GM19351 (cell line): ENCODE measurements around the gene MIEN1.
A peak's percentile ranks its signal among the peaks of the same experiment; 100 is the strongest.
"Not testable (repeated sequence)": the region's sequence is repeated elsewhere in the genome, so short reads cannot be mapped to it uniquely, and the experiment has no call there.

Experiments
- ATAC-seq: cut with Tn5 transposase; IDR thresholded peaks from one replicate; pipeline ENCODE4 v1.9.1; 2021; ENCODE audit warnings: mild to moderate bottlenecking, moderate library complexity; ENCODE audit not compliant: unreplicated experiment

Gene MIEN1

GRCh38 chr17:39701012-39701783, 29.1 kb downstream of the MIEN1 start:
- no peak for ATAC-seq

DNA sequence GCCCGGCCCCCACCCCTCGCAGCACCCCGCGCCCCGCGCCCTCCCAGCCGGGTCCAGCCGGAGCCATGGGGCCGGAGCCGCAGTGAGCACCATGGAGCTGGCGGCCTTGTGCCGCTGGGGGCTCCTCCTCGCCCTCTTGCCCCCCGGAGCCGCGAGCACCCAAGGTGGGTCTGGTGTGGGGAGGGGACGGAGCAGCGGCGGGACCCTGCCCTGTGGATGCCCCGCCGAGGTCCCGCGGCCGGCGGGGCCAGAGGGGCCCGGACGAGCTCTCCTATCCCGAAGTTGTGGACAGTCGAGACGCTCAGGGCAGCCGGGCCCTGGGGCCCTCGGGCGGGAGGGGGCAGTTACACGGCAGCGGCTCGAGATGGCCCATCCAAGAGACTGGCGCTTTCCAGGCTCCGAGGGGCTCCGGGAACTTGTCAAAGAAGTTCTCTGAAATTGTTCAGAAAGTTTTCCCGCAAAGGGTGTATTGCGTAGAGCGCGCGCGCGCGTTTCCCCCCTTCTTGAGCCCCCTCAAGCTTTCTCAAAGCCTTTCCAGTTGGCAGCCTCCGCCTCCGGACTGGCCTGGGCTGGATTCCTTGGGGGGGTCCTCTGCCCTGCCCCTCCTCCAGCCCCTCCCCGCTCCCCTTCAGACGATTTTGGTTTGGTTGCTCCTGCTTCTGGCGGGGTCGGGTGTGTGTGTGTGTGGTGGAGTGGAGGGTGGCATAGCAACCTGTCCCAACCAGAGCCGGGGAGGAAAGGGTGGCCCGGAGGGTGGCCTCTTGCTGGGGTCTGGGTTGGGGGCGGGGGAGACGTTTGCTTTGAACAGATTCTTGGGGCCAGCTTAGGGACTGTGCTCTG, 30.0 kb downstream of the MIEN1 start:
- ATAC-seq = no peak

DNA sequence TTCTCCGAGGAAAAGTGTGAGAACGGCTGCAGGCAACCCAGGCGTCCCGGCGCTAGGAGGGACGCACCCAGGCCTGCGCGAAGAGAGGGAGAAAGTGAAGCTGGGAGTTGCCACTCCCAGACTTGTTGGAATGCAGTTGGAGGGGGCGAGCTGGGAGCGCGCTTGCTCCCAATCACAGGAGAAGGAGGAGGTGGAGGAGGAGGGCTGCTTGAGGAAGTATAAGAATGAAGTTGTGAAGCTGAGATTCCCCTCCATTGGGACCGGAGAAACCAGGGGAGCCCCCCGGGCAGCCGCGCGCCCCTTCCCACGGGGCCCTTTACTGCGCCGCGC, 30.5 kb downstream of the MIEN1 start, which contains the start of gene ERBB2:
TSS of gene ERBB2 (plus strand) at position 247 of the 330 bp plus-strand sequence. CDS start 175 bp downstream, outside the sequence.
- no peak for ATAC-seq

DNA sequence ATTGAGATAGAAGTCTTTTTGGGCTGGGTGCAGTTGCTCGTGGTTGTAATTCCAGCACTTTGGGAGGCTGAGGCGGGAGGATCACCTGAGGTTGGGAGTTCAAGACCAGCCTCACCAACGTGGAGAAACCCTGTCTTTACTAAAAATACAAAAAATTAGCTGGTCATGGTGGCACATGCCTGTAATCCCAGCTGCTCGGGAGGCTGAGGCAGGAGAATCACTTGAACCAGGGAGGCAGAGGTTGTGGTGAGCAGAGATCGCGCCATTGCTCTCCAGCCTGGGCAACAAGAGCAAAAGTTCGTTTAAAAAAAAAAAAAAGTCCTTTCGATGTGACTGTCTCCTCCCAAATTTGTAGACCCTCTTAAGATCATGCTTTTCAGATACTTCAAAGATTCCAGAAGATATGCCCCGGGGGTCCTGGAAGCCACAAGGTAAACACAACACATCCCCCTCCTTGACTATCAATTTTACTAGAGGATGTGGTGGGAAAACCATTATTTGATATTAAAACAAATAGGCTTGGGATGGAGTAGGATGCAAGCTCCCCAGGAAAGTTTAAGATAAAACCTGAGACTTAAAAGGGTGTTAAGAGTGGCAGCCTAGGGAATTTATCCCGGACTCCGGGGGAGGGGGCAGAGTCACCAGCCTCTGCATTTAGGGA, 31.0 kb downstream of the MIEN1 start:
- ATAC-seq = not testable (repeated sequence)

DNA sequence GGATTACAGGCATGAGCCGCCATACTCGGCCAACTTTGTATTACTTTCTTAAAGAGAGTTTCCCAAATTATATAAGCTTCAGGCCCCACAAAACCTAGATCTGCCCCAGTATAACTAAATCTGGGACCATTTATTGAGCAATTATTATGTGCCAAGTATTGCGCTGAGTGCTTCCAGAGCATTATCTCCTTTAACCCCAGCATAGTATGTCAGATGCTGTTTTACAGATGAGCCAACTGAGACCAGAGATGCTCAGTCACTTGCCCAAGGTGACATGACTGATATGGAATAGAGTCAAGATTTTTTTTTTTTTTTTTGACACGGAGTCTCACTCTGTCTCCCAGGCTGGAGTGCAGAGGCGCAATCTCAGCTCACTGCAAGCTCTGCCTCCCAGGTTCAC, 32.4 kb downstream of the MIEN1 start:
- ATAC-seq = no peak

GRCh38 chr17:39696731-39697130, 33.6 kb downstream of the MIEN1 start:
- ATAC-seq = no peak

DNA sequence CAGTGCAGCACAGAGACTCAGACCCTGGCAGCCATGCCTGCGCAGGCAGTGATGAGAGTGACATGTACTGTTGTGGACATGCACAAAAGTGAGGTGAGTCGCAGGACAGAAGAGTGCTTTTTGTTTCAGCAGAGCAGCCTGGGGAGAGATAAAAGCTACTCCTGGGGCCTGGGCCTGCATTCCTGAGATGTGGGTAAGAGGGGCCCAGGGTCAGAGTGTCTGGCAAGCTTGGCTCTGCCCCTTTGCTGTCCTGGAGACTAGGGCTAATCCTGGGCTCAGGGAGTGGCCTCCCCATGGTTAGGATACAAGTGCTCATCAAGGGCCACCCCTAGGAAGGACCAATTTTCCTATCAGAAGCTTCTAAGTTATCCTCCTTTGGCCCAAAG, 35.2 kb downstream of the MIEN1 start:
- no peak for ATAC-seq

- ATAC-seq = no peak
Observed at GRCh38 chr17:39694593-39694992, 35.7 kb downstream of the MIEN1 start.

- no peak for ATAC-seq
Observed at GRCh38 chr17:39688945-39689344, 41.4 kb downstream of the MIEN1 start.

GRCh38 chr17:39688475-39688835, 41.9 kb downstream of the MIEN1 start:
- ATAC-seq = no peak

DNA sequence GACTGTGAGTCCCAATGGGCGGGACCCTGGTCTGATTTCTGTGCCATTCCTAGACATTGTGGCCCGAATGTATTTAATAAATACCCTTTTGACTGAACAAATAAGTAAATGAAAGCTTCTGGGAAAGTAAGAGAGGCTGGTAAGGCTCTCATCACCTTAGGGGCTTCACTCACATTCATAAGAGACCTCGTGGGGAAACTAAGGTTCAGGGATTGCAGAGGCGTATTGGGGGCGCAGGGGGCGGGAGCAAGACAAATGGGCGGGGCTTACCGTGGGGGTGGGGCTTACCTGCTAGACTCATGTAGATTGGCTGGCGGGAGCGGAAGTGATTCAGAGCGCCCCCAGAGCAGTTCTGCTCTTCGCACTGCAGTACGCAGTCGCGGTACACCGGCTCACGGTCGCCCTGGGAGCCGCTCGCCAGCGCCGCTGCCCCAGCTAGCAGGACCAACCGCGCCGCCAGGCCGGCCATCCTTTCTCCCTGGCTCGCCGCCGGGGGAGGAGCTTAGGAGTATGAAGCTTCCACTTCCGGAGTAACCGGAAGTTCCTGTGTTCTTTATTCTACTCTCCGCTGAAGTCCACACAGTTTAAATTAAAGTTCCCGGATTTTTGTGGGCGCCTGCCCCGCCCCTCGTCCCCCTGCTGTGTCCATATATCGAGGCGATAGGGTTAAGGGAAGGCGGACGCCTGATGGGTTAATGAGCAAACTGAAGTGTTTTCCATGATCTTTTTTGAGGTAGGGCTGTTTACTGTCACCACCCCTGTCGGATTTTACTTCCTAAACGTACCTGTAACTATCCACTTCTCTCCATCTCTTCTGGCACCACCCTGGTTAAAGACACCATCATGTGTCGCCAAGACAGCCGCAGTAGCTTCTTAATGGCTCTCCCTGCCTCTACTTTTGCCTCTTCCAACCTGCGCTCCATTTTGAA, 42.5 kb downstream of the MIEN1 start, which contains the start of gene PGAP3:
TSS of gene PGAP3 (minus strand) at position 512 of the 929 bp plus-strand sequence. CDS start at position 469, 43 bp downstream.
- peak; percentile 92 for ATAC-seq

- no peak for ATAC-seq
Observed at GRCh38 chr17:39687101-39687545, 43.2 kb downstream of the MIEN1 start.

GRCh38 chr17:39684369-39685192, 45.8 kb downstream of the MIEN1 start:
- ATAC-seq = no peak

DNA sequence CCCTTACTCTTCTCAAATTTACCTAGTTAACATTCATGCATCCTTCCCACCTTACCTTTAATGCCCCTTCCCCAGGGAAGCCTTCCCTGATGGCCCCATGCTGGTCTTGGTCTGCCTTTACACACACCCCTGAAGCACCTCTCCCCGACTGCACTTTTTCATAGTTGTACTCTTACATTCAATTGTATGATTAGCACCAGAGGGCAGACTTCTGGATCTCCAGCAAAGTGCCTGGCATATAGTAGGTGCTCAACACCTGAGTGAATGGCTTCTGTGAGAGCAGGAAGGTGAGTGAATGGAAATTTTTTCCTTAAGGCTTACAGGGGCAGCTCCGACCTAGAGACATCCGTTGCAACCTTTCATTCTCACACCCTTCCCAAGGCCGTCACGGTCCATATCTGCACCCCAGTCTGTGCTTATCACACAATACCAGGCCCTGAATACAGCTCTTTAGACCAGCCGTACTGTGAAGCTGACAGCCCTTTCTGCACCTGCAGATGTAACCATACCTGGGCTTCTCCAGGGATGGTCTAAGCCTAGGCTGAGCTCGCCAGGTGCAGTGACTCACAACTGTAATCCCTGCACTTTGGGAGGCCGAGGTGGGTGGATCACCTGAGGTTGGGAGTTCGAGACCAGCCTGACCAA, 46.9 kb downstream of the MIEN1 start:
- ATAC-seq = no peak

DNA sequence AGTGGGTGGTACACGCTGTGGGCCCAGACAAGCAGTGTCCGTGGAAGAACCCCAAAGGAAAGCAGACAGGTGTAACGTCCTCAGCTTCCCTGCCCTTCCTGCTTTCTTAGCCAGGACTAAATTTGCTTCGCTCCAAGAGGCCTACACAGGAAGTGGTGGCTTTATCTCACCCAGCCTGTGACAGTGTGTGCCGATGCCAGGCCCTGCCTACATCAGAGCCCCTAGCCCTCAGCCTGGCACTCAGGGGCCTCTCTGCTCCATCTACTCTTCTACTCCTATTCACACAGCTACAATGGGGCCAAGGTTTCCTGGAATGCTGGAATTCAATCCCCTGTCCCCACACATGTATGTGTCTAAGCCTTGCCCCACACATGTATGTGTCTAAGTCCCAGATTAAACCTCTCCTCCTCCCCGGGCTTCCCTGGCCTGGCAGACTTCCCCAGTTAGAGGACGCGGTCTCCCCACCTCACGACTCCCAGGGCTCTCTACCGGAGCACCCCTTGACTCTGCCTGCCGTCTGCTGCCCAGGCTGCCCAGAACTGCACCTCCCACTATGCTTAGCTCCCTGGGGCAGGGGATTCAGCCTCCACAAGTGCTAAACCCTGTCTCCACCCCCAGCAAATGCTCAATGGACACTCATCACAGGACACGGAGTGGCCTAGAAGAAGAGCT, 50.7 kb downstream of the MIEN1 start:
- no peak for ATAC-seq
